OCI-LY1 (cell line): ENCODE data around the gene GPBP1L1.

Experiments
- H2AFZ ChIP-seq: fragments of 200-600 bp; sonication (generic), shearing (Covaris generic); 2 replicates; pipeline ENCODE4 v1.6.0; 2014; ENCODE audit warnings: antibody characterized with exemption, mild to moderate bottlenecking, low read length
- H3F3A ChIP-seq: fragments of 200-600 bp; sonication (generic), shearing (Covaris generic); 2 replicates; pipeline ENCODE4 v1.6.0; 2014; ENCODE audit warnings: mild to moderate bottlenecking, antibody characterized with exemption, low read length, moderate library complexity; ENCODE audit not compliant: insufficient read depth
- H3K27ac ChIP-seq: fragments of 200-600 bp; sonication (generic); 2 replicates; pipeline ENCODE4 v1.5.1; 2014; ENCODE audit warnings: low read length, mixed run types, mild to moderate bottlenecking, low read depth; ENCODE audit not compliant: poor library complexity, severe bottlenecking
- H3K27me3 ChIP-seq: fragments of 200-600 bp; sonication (generic); 2 replicates; pipeline ENCODE4 v1.6.0; 2014; ENCODE audit warnings: antibody characterized with exemption, mild to moderate bottlenecking, low read length, moderate library complexity; ENCODE audit not compliant: insufficient read depth
- H3K36me3 ChIP-seq: fragments of 200-600 bp; sonication (generic); 2 replicates; pipeline ENCODE4 v1.6.1; 2014; ENCODE audit warnings: mild to moderate bottlenecking, antibody characterized with exemption, low read length, moderate library complexity, mixed read lengths; ENCODE audit not compliant: insufficient read depth
- H3K4me1 ChIP-seq: fragments of 200-600 bp; sonication (generic); 2 replicates; pipeline ENCODE4 v1.5.1; 2014; ENCODE audit warnings: mild to moderate bottlenecking, low read length, moderate library complexity; ENCODE audit not compliant: insufficient read depth, severe bottlenecking
- H3K4me2 ChIP-seq: fragments of 200-600 bp; sonication (generic), shearing (Covaris generic); 2 replicates; pipeline ENCODE4 v1.6.1; 2014; ENCODE audit warnings: low read length
- H3K4me3 ChIP-seq: fragments of 200-600 bp; sonication (generic); 2 replicates; pipeline ENCODE4 v1.5.1; 2014; ENCODE audit warnings: low read length, low read depth, mild to moderate bottlenecking, mixed read lengths; ENCODE audit not compliant: poor library complexity, severe bottlenecking
- H3K79me2 ChIP-seq: fragments of 200-600 bp; shearing (Covaris generic); 2 replicates; pipeline ENCODE4 v1.6.1; 2016; ENCODE audit warnings: mixed run types, low read length, mixed read lengths; ENCODE audit not compliant: insufficient read depth
- H3K9ac ChIP-seq: fragments of 200-600 bp; sonication (generic), shearing (Covaris generic); 2 replicates; pipeline ENCODE4 v1.6.1; 2014; ENCODE audit warnings: mild to moderate bottlenecking, low read length, mixed read lengths
- H3K9me2 ChIP-seq: fragments of 200-600 bp; sonication (generic), shearing (Covaris generic); 2 replicates; pipeline ENCODE4 v1.6.1; 2014; ENCODE audit warnings: low read depth, mild to moderate bottlenecking, low read length, mixed read lengths
- H3K9me3 ChIP-seq: fragments of 200-600 bp; shearing (Covaris generic); 2 replicates; pipeline ENCODE4 v1.6.1; 2014; ENCODE audit warnings: low read length, mixed read lengths
- H4K20me1 ChIP-seq: fragments of 200-600 bp; sonication (generic), shearing (Covaris generic); 2 replicates; pipeline ENCODE4 v1.6.0; 2016; ENCODE audit warnings: mild to moderate bottlenecking, low read length; ENCODE audit not compliant: insufficient read depth
- CTCF ChIP-seq: fragments of 200-600 bp; sonication (generic), shearing (Covaris generic); IDR thresholded peaks from 2 replicates; pipeline ENCODE4 v1.5.1; 2017; ENCODE audit warnings: mild to moderate bottlenecking, antibody characterized with exemption, low read length, moderate library complexity, mixed read lengths
- EZH2 ChIP-seq: fragments of 200-600 bp; sonication (generic), shearing (Covaris generic); IDR thresholded peaks from 2 replicates; pipeline ENCODE4 v1.8.0; 2017; ENCODE audit warnings: borderline replicate concordance, mixed run types, mild to moderate bottlenecking, antibody characterized with exemption, low read length, moderate library complexity, mixed read lengths

The GPBP1L1 gene

DNA sequence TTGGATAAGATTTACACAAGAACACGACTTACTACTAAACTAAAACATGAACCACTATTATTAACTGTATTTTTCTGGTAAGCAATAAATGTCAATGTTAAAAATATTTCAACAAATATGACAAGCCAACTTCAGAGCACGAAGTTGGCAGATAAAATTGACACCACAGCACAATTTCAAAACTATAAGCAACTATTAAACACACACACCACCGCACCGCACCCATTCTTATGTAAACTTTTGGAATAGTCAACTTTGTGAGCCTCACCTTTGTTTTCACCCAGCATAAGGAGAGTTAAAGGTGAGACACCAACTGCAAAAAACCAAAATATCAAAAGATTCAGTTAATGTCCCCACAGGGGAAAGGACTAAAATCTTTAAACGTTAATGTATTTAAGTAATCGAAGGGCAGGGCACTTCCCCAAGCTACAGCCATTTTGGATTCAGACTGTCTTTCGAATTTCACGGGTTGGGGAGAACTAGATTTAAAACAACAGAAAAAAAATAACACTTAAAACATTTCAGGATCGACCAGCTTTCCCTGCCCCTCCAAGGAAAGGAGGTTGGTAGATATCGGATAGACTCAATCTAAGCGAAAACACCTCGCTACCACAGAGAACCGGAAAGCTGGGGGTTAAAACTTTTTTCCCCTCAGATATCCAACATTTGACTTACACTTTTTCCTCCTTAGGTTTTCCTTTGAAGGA, 872 bp downstream of the GPBP1L1 start:
- Histone ChIP-seq H3K9me3 (no peaks in the 10 kb centered on the region), H3K9me2 (no peaks in the 10 kb centered on the region), H3K4me2 (peak overlapping the region; percentile 77), H3K4me3 (peak overlapping the region; percentile 92), H2AFZ (no peak overlapping the region), H3K27ac (peak overlapping the region; percentile 95), H3K79me2 (peaks cover 76% of the 10 kb centered on the region), H3K4me1 (peaks cover 60% of the 10 kb centered on the region), H3K9ac (peak overlapping the region; percentile 91), H4K20me1 (no peaks in the 10 kb centered on the region), H3K27me3 (no peaks in the 10 kb centered on the region), H3F3A (no peaks in the 10 kb centered on the region), H3K36me3 (peaks cover 8% of the 10 kb centered on the region; the same call in 1 of the 2 replicates)
- TF ChIP-seq CTCF (no peak), EZH2 (no peak)

DNA sequence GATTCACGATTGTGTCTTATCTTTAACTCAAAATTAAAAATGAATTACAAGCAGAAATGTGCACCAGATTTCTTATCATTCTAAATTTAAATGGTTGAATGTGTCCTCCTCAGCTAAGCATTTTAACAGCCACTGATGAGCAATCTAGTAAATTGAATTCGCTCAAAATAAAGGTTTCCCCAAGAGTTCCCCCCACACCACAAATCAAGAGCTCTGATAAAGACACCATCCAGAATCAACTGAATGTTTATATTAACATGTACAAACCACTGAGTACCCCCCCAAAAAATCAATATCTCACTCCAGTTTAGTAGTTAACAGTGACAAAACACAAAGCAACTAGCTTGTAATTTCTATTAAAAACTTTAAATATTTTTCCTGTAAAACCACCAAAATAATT, 1.9 kb downstream of the GPBP1L1 start:
- Histone ChIP-seq H3K9me3 (no peaks in the 10 kb centered on the region), H3K4me1 (peaks cover 65% of the 10 kb centered on the region), H2AFZ (no peak overlapping the region), H3K79me2 (peaks cover 79% of the 10 kb centered on the region), H3F3A (no peaks in the 10 kb centered on the region), H3K4me3 (peak overlapping the region; percentile 92), H3K9me2 (no peaks in the 10 kb centered on the region), H3K27me3 (no peaks in the 10 kb centered on the region), H3K36me3 (no peaks in the 10 kb centered on the region), H3K27ac (no peak overlapping the region), H3K4me2 (peak overlapping the region; percentile 77), H3K9ac (peak overlapping the region; percentile 91), H4K20me1 (no peaks in the 10 kb centered on the region)
- no peak for TF ChIP-seq CTCF
- TF ChIP-seq EZH2 = no peak

GRCh38 chr1:45682942-45683341, 3.4 kb downstream of the GPBP1L1 start:
- no peak for TF ChIP-seq CTCF
- no peak for TF ChIP-seq EZH2
- peak overlapping the region; percentile 31; the same call in 1 of the 2 replicates for H3K4me2 ChIP-seq
- peaks cover 72% of the 10 kb centered on the region for H3K4me1 ChIP-seq
- peaks cover 83% of the 10 kb centered on the region for H3K79me2 ChIP-seq
- H4K20me1 ChIP-seq = no peaks in the 10 kb centered on the region
- no peaks in the 10 kb centered on the region for H3K9me3 ChIP-seq
- no peaks in the 10 kb centered on the region for H3F3A ChIP-seq
- H3K9ac ChIP-seq = no peak overlapping the region
- peak overlapping the region; percentile 15 for H3K4me3 ChIP-seq
- H3K36me3 ChIP-seq = no peaks in the 10 kb centered on the region
- no peak overlapping the region for H2AFZ ChIP-seq
- H3K27ac ChIP-seq = peak overlapping the region; percentile 41
- H3K27me3 ChIP-seq = no peaks in the 10 kb centered on the region
- no peaks in the 10 kb centered on the region for H3K9me2 ChIP-seq
